A673 (cell line): Measurements from ENCODE around the gene EYS.

ENCODE experiments used
- EZH2 ChIP-seq: fragments of 200-600 bp; sonication (generic); IDR thresholded peaks from 2 replicates; pipeline ENCODE4 v1.6.1; 2017; ENCODE audit warnings: borderline replicate concordance, low read depth, mild to moderate bottlenecking, mixed read lengths, antibody characterized with exemption, low read length; ENCODE audit not compliant: poor library complexity, severe bottlenecking
- TF ChIP-seq, protein P1 (sequence below): fragments of 300-800, 200-600 bp; sonication (generic); conservative IDR thresholded peaks from 2 replicates; pipeline ENCODE4 v1.5.1; 2017; ENCODE audit warnings: low read depth, mild to moderate bottlenecking, antibody characterized with exemption, low read length, moderate library complexity, mixed read lengths

GRCh38 chr6:63926258-63926780 lies 1780.7 kb downstream of the EYS start:
- TF ChIP-seq, protein P1, sequence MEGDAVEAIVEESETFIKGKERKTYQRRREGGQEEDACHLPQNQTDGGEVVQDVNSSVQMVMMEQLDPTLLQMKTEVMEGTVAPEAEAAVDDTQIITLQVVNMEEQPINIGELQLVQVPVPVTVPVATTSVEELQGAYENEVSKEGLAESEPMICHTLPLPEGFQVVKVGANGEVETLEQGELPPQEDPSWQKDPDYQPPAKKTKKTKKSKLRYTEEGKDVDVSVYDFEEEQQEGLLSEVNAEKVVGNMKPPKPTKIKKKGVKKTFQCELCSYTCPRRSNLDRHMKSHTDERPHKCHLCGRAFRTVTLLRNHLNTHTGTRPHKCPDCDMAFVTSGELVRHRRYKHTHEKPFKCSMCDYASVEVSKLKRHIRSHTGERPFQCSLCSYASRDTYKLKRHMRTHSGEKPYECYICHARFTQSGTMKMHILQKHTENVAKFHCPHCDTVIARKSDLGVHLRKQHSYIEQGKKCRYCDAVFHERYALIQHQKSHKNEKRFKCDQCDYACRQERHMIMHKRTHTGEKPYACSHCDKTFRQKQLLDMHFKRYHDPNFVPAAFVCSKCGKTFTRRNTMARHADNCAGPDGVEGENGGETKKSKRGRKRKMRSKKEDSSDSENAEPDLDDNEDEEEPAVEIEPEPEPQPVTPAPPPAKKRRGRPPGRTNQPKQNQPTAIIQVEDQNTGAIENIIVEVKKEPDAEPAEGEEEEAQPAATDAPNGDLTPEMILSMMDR: no peak
- no peak for TF ChIP-seq EZH2
